ENCODE measurements around the gene SEL1L3. TPM values are rescaled to one million over a fixed set of nuclear protein-coding genes. Genes with fewer than 3 reads are reported as not detected.

The SEL1L3 gene
- total RNA-seq, 1 donor from 2014 or later = 14.4 TPM

DNA sequence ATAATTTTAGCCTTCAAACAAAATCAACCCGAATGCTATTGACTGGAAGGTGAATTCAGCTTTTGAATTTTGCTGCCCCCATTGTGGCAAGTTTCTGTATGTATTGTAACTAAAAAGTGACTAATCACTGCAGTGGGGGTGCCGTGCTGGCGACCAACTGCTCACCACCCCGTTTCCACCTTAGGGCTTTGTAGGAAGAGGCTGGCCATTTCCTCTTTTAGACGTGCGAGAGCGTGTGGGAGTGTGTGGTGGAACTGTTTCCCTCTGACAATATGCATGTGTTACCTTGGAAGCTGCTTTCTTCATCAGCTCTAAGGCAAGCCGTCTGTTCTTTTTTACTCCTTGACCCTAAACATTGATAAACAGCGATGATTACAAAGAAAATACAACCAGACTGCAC is 78.8 kb downstream of the SEL1L3 start:
- H3K27me3 Mint-ChIP-seq (ENCODE audit: low read depth) = no peaks in the 10 kb centered on the region
- DNase-seq (ENCODE audit: low spot score in 2 of 2, unreplicated experiment in 2 of 2) = no peak
- H3K4me3 Mint-ChIP-seq = no peak overlapping the region
- no peaks in the 10 kb centered on the region for H3K9me3 Mint-ChIP-seq
- H3K27ac Mint-ChIP-seq = no peak overlapping the region
- H3K4me1 Mint-ChIP-seq = peaks cover 7% of the 10 kb centered on the region
- peaks cover 8% of the 10 kb centered on the region for H3K36me3 Mint-ChIP-seq
- TF ChIP-seq, protein P1, sequence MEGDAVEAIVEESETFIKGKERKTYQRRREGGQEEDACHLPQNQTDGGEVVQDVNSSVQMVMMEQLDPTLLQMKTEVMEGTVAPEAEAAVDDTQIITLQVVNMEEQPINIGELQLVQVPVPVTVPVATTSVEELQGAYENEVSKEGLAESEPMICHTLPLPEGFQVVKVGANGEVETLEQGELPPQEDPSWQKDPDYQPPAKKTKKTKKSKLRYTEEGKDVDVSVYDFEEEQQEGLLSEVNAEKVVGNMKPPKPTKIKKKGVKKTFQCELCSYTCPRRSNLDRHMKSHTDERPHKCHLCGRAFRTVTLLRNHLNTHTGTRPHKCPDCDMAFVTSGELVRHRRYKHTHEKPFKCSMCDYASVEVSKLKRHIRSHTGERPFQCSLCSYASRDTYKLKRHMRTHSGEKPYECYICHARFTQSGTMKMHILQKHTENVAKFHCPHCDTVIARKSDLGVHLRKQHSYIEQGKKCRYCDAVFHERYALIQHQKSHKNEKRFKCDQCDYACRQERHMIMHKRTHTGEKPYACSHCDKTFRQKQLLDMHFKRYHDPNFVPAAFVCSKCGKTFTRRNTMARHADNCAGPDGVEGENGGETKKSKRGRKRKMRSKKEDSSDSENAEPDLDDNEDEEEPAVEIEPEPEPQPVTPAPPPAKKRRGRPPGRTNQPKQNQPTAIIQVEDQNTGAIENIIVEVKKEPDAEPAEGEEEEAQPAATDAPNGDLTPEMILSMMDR (IDR thresholded peaks at IDR 0.05; ENCODE audit: unreplicated experiment) = no peak

DNA sequence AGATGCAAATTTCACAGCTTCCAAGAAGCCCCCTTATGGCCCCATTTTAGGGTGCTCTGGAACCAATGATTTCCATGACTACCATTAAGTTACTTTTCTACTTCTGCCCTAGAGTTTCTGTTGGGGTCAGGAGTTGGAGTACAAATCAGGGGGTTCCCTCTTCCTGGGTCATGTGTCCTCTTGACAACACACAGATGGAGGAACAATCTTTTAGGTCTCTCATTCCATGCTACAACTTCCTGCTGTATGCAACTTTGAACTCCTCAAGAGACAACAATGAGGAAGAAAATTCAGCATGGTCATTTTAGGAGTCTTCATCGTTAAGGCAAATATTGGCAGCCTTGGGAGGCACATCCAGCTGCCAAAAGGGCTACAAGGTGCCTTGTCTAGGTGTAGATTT is 79.7 kb downstream of the SEL1L3 start:
- H3K36me3 Mint-ChIP-seq = peaks cover 9% of the 10 kb centered on the region
- H3K4me1 Mint-ChIP-seq = peaks cover 6% of the 10 kb centered on the region
- TF ChIP-seq, protein P1 (IDR thresholded peaks at IDR 0.05; ENCODE audit: unreplicated experiment) = no peak
- no peak overlapping the region for H3K4me3 Mint-ChIP-seq
- H3K27me3 Mint-ChIP-seq (ENCODE audit: low read depth) = no peaks in the 10 kb centered on the region
- DNase-seq (ENCODE audit: low spot score in 2 of 2, unreplicated experiment in 2 of 2) = no peak
- no peak overlapping the region for H3K27ac Mint-ChIP-seq
- H3K9me3 Mint-ChIP-seq = peaks cover 4% of the 10 kb centered on the region

DNA sequence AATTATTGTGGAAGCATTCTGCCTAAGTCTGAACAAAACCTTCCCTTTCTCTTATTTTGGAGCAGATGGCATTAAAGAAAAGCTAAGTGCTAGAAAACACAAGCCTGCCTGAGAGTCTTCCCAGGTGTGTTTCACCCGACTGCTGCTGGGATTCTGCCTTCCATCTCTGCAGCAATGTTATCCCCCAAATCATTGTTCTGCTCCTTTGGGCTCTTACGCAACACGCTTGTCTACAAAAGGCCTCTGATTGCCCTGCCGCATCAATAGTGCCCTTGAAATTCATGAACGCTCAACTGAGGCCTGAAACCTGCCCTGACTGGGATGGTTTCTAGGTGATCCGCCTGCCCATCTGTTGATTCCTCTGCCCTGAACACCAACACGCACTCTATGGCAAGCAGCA is 80.3 kb downstream of the SEL1L3 start:
- no peak for DNase-seq (ENCODE audit: low spot score in 2 of 2, unreplicated experiment in 2 of 2)

DNA sequence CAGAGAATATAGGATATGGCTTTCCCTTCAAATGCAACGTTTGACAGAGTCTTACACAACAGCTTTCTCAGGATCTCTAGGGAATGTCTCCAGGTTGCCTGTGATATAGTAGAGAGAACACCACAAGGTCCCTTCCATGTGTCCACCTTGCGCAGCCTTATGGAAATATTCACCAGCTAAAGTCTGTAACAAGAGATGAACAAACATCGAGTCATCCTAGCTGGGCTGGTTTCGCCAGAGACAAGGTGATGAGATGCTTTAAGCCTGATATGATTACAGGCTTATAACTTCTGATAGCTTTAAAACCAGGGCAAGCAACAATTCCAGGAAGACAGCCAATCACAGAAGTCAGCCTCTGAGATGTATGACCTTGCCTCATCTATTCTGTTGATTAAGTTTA is 83.8 kb downstream of the SEL1L3 start:
- H3K9me3 Mint-ChIP-seq = peaks cover 16% of the 10 kb centered on the region
- peaks cover 26% of the 10 kb centered on the region for H3K36me3 Mint-ChIP-seq
- TF ChIP-seq, protein P1 (IDR thresholded peaks at IDR 0.05; ENCODE audit: unreplicated experiment) = no peak
- H3K27me3 Mint-ChIP-seq (ENCODE audit: low read depth) = no peaks in the 10 kb centered on the region
- H3K27ac Mint-ChIP-seq = no peak overlapping the region
- H3K4me3 Mint-ChIP-seq = no peak overlapping the region
- no peak for DNase-seq (ENCODE audit: low spot score in 2 of 2, unreplicated experiment in 2 of 2)
- no peaks in the 10 kb centered on the region for H3K4me1 Mint-ChIP-seq

More for the DNA sequence above, 80.3 kb downstream of the SEL1L3 start:
- no peak overlapping the region for H3K4me3 Mint-ChIP-seq
- H3K27me3 Mint-ChIP-seq (ENCODE audit: low read depth) = no peaks in the 10 kb centered on the region
- TF ChIP-seq, protein P1 (IDR thresholded peaks at IDR 0.05; ENCODE audit: unreplicated experiment) = no peak
- H3K9me3 Mint-ChIP-seq = peaks cover 10% of the 10 kb centered on the region
- H3K27ac Mint-ChIP-seq = no peak overlapping the region
- H3K36me3 Mint-ChIP-seq = peaks cover 14% of the 10 kb centered on the region
- H3K4me1 Mint-ChIP-seq = no peaks in the 10 kb centered on the region

DNA sequence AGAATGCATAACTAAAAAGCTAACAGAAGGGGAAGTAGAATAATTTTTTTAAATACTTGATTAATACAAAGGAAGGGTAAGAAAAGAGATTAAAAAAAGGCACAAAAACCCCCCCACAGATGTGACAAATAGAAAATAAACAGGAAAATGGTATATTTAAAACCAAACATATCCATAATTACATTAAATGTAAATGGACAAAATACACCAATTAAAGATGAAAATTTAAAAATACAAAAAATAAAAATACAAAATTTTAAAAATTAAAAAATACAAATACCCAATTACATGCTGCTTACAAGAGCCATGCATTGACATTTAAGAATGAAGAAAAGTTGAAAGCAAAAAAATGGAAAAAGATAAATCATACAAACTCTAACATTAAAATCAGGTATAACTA is 86.0 kb downstream of the SEL1L3 start:
- TF ChIP-seq, protein P1 (IDR thresholded peaks at IDR 0.05; ENCODE audit: unreplicated experiment) = no peak
- Mint-ChIP-seq H3K9me3 (peaks cover 16% of the 10 kb centered on the region), H3K27me3 (ENCODE audit: low read depth) (no peaks in the 10 kb centered on the region), H3K4me1 (peaks cover 2% of the 10 kb centered on the region), H3K27ac (no peak overlapping the region), H3K4me3 (no peak overlapping the region), H3K36me3 (peaks cover 24% of the 10 kb centered on the region)
- no peak for DNase-seq (ENCODE audit: low spot score in 2 of 2, unreplicated experiment in 2 of 2)

DNA sequence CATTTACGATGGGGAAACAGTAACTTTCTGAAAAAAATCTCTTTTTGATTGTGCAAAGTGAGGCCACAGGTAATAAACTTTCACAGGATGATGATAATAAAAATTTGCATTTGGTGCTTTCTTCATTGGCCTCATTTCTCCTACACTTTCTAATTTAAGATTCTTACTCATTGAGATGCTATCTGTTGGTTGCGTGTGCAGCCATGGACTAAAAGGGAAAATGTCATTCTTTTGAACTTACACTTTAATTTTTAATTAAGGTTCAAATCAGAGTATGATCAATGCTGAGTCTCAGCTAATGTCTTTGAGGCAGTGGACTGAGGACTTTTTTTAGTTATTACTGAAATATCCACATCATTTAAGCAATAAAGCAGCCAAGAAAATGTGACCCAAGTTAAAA is 87.6 kb downstream of the SEL1L3 start:
- Mint-ChIP-seq H3K9me3 (peaks cover 16% of the 10 kb centered on the region), H3K4me3 (no peak overlapping the region), H3K4me1 (peaks cover 9% of the 10 kb centered on the region), H3K36me3 (peaks cover 23% of the 10 kb centered on the region), H3K27ac (no peak overlapping the region), H3K27me3 (ENCODE audit: low read depth) (no peaks in the 10 kb centered on the region)
- no peak for DNase-seq (ENCODE audit: low spot score in 2 of 2, unreplicated experiment in 2 of 2)
- TF ChIP-seq, protein P1 (IDR thresholded peaks at IDR 0.05; ENCODE audit: unreplicated experiment) = no peak

All from mesothelial cell of epicardium (in vitro differentiated cells).